Neural cell (in vitro differentiated cells): ENCODE data around the gene RIPOR1. TPM values are rescaled to one million over a fixed set of nuclear protein-coding genes. Genes with fewer than 3 reads are reported as not detected.

Experiments used
- H2AFZ ChIP-seq: fragments of 200-600, 300-800 bp; sonication (generic), shearing (Covaris generic); 2 replicates; pipeline ENCODE4 v1.6.0; 2014; ENCODE audit warnings: low read depth, mild to moderate bottlenecking, antibody characterized with exemption, low read length, moderate library complexity
- H3F3A ChIP-seq: fragments of 200-600 bp; shearing (Covaris generic); 2 replicates; pipeline ENCODE4 v1.6.1; 2016; ENCODE audit warnings: mild to moderate bottlenecking, moderate library complexity, mixed read lengths, antibody characterized with exemption, low read length; ENCODE audit not compliant: insufficient read depth, poor library complexity, severe bottlenecking
- H3K27ac ChIP-seq: fragments of 200-600, 300-800 bp; sonication (generic), shearing (Covaris generic); 2 replicates; pipeline ENCODE4 v1.5.1; 2014; ENCODE audit warnings: mild to moderate bottlenecking, low read length, moderate library complexity
- H3K27me3 ChIP-seq: fragments of 300-800, 200-600 bp; sonication (generic), shearing (Covaris generic); 2 replicates; pipeline ENCODE4 v1.6.0; 2014; ENCODE audit warnings: mild to moderate bottlenecking, low read depth, low read length, moderate library complexity; ENCODE audit not compliant: insufficient read depth
- H3K36me3 ChIP-seq: fragments of 300-800, 200-600 bp; sonication (generic), shearing (Covaris generic); 2 replicates; pipeline ENCODE4 v1.5.1; 2014; ENCODE audit warnings: mild to moderate bottlenecking, antibody characterized with exemption, low read length, moderate library complexity; ENCODE audit not compliant: insufficient read depth
- H3K4me2 ChIP-seq: fragments of 300-800, 200-600 bp; sonication (generic), shearing (Covaris generic); 2 replicates; pipeline ENCODE4 v1.6.0; 2014; ENCODE audit warnings: mild to moderate bottlenecking, low read length
- H3K4me3 ChIP-seq: fragments of 300-800, 200-600 bp; sonication (generic), shearing (Covaris generic); 2 replicates; pipeline ENCODE4 v1.5.1; 2014; ENCODE audit warnings: mild to moderate bottlenecking, low read length, moderate library complexity
- H3K79me2 ChIP-seq: fragments of 200-600 bp; shearing (Covaris generic); replicated peaks from 2 replicates; pipeline ENCODE4 v1.6.0; 2014; ENCODE audit warnings: mild to moderate bottlenecking, low read length, moderate library complexity; ENCODE audit not compliant: insufficient read depth
- H3K9ac ChIP-seq: fragments of 300-800, 200-600 bp; sonication (generic), shearing (Covaris generic); 2 replicates; pipeline ENCODE4 v1.6.1; 2016; ENCODE audit warnings: mild to moderate bottlenecking, low read length, mixed read lengths
- H3K9me2 ChIP-seq: fragments of 200-600 bp; shearing (Covaris generic); 2 replicates; pipeline ENCODE4 v1.6.1; 2016; ENCODE audit warnings: mild to moderate bottlenecking, low read length, mixed read lengths; ENCODE audit not compliant: insufficient read depth
- H3K9me3 ChIP-seq: fragments of 200-600, 300-800 bp; sonication (generic), shearing (Covaris generic); 2 replicates; pipeline ENCODE4 v1.6.1; 2016; ENCODE audit warnings: mild to moderate bottlenecking, mixed run types, low read length, moderate library complexity, mixed read lengths
- H4K20me1 ChIP-seq: fragments of 200-600 bp; shearing (Covaris generic); 2 replicates; pipeline ENCODE4 v1.6.1; 2016; ENCODE audit warnings: mild to moderate bottlenecking, mixed run types; ENCODE audit not compliant: insufficient read depth
- EP300 ChIP-seq: fragments of 450-650 bp; conservative IDR thresholded peaks from 2 replicates; pipeline ENCODE4 v1.6.1; 2014; ENCODE audit warnings: antibody characterized with exemption, mild to moderate bottlenecking, moderate library complexity; ENCODE audit not compliant: poor library complexity, severe bottlenecking
- EZH2 ChIP-seq: fragments of 200-600, 300-800 bp; shearing (Covaris generic), sonication (generic); IDR thresholded peaks from 2 replicates; pipeline ENCODE4 v1.6.1; 2014; ENCODE audit warnings: antibody characterized with exemption, low read length, borderline replicate concordance, mild to moderate bottlenecking; ENCODE audit not compliant: insufficient read depth, poor library complexity, severe bottlenecking
- MXI1 ChIP-seq: fragments of 450-650 bp; conservative IDR thresholded peaks from 2 replicates; pipeline ENCODE4 v1.6.1; 2014; ENCODE audit warnings: antibody characterized with exemption, mild to moderate bottlenecking; ENCODE audit not compliant: poor library complexity, severe bottlenecking
- POLR2AphosphoS5 ChIP-seq: IDR thresholded peaks from 2 replicates; pipeline ENCODE4 v1.6.1; 2012
- RAD21 ChIP-seq: fragments of 450-650 bp; conservative IDR thresholded peaks from 2 replicates; pipeline ENCODE4 v1.6.1; 2014; ENCODE audit warnings: antibody characterized with exemption, mild to moderate bottlenecking, moderate library complexity
- REST ChIP-seq: IDR thresholded peaks from 2 replicates; pipeline ENCODE4 v1.6.1; 2012; ENCODE audit warnings: borderline replicate concordance
- SMC3 ChIP-seq: fragments of 450-650 bp; conservative IDR thresholded peaks from 2 replicates; pipeline ENCODE4 v1.6.1; 2014; ENCODE audit warnings: antibody characterized with exemption, mild to moderate bottlenecking, moderate library complexity; ENCODE audit not compliant: poor library complexity
- TAF1 ChIP-seq: IDR thresholded peaks from 2 replicates; pipeline ENCODE4 v1.6.1; 2012; ENCODE audit warnings: low read depth
- polyA plus RNA-seq: library from polyadenylated mRNA; depleted of rRNA; stranded (reverse); fragments of >200 nt; gene quantifications from 2 replicates; pipeline ENCODE4 v1.2.3, GENCODE V29; 2014
- TF ChIP-seq, protein P1 (sequence below): fragments of 450-650 bp; IDR thresholded peaks from 2 replicates; pipeline ENCODE4 v1.5.1; 2014; ENCODE audit warnings: antibody characterized with exemption, mild to moderate bottlenecking, moderate library complexity; ENCODE audit not compliant: poor library complexity, severe bottlenecking

The RIPOR1 gene
- polyA plus RNA-seq, 1 donor from 2014 or later, result 13.2 TPM

DNA sequence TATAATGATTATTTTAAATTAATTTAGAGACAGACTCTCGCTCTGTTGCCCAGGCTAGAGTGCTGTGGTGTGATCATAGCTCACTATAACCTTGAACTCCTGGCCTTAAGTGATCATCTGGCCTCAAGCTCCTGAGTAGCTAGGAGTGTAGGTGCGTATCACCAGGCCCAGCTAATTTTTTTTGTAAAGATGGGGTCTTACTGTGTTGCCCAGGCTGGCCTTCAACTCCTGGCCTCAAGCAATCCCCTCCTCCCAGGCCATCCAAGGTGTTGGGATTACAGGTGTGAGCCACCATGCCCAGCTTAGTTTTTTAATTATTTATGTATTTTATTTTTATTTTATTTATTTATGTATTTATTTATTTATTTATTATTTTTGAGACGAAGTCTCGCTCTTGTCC lies 51.6 kb downstream of the RIPOR1 start:
- no peaks in the 10 kb centered on the region for H3K36me3 ChIP-seq
- no peak overlapping the region for H2AFZ ChIP-seq
- H3K79me2 ChIP-seq, result peaks cover 25% of the 10 kb centered on the region
- no peak for TF ChIP-seq MXI1
- no peak for TF ChIP-seq EZH2
- TF ChIP-seq RAD21, result no peak
- no peak for TF ChIP-seq EP300
- TF ChIP-seq REST, result no peak
- TF ChIP-seq POLR2AphosphoS5, result no peak
- no peak for TF ChIP-seq TAF1
- TF ChIP-seq SMC3, result no peak
- TF ChIP-seq, protein P1, sequence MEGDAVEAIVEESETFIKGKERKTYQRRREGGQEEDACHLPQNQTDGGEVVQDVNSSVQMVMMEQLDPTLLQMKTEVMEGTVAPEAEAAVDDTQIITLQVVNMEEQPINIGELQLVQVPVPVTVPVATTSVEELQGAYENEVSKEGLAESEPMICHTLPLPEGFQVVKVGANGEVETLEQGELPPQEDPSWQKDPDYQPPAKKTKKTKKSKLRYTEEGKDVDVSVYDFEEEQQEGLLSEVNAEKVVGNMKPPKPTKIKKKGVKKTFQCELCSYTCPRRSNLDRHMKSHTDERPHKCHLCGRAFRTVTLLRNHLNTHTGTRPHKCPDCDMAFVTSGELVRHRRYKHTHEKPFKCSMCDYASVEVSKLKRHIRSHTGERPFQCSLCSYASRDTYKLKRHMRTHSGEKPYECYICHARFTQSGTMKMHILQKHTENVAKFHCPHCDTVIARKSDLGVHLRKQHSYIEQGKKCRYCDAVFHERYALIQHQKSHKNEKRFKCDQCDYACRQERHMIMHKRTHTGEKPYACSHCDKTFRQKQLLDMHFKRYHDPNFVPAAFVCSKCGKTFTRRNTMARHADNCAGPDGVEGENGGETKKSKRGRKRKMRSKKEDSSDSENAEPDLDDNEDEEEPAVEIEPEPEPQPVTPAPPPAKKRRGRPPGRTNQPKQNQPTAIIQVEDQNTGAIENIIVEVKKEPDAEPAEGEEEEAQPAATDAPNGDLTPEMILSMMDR, result no peak
- H3K9me3 ChIP-seq, result no peaks in the 10 kb centered on the region
- H3K9ac ChIP-seq, result no peak overlapping the region
- H4K20me1 ChIP-seq, result no peaks in the 10 kb centered on the region
- no peak overlapping the region for H3K4me2 ChIP-seq
- no peaks in the 10 kb centered on the region for H3F3A ChIP-seq
- H3K27me3 ChIP-seq, result no peaks in the 10 kb centered on the region
- H3K4me3 ChIP-seq, result no peak overlapping the region
- no peak overlapping the region for H3K27ac ChIP-seq
- H3K9me2 ChIP-seq, result no peaks in the 10 kb centered on the region

- TF ChIP-seq EZH2 (no peak), MXI1 (no peak), SMC3 (no peak), POLR2AphosphoS5 (no peak), RAD21 (no peak), REST (no peak), TAF1 (no peak), EP300 (no peak)
- TF ChIP-seq, protein P1, result no peak
- Histone ChIP-seq H3F3A (no peaks in the 10 kb centered on the region), H3K27ac (no peak overlapping the region), H4K20me1 (no peaks in the 10 kb centered on the region), H3K4me2 (no peak overlapping the region), H3K36me3 (no peaks in the 10 kb centered on the region), H3K4me3 (no peak overlapping the region), H2AFZ (no peak overlapping the region), H3K9me2 (no peaks in the 10 kb centered on the region), H3K79me2 (peaks cover 34% of the 10 kb centered on the region), H3K9ac (no peak overlapping the region), H3K9me3 (no peaks in the 10 kb centered on the region), H3K27me3 (no peaks in the 10 kb centered on the region)
These were observed 64.7 kb downstream of the RIPOR1 start for GRCh38 chr16:67593288-67593687.
